ENCODE data around the gene TMEM42. TPM values are rescaled to one million over a fixed set of nuclear protein-coding genes. Genes with fewer than 3 reads are reported as not detected.

The TMEM42 gene
- total and polyA plus RNA-seq, 9 donors, result 11.2 to 27.5 (median 14.6) TPM

- Histone ChIP-seq H3K27me3 (no peaks in the 10 kb centered on the region), H3K4me1 (ENCODE audit: insufficient read depth) (peaks cover 5% of the 10 kb centered on the region), H3K36me3 (no peaks in the 10 kb centered on the region), H3K4me3 (no peak overlapping the region), H3K9me3 (peaks cover 0 to 4% of the 10 kb centered on the region in 2 donors), H3K27ac (no peak overlapping the region)
- intact Hi-C loops (cut with DNase I), result loop anchor here in 1 of 4 donors (5.0 to 10.0 kb wide), 2 partner anchors 105 to 827 kb away; partner anchors contain the start of gene SACM1L
- 92 to 95% (median 93%) methylated on average over 4 of the region's 4 CpGs for WGBS, 3 donors
- no peak for DNase-seq
- no peak for TF ChIP-seq CTCF (IDR thresholded peaks at IDR 0.05)
- no peak for TF ChIP-seq EP300 (IDR thresholded peaks at IDR 0.05)
- no peak for TF ChIP-seq POLR2A (IDR thresholded peaks at IDR 0.05)
Observed at GRCh38 chr3:44860117-44860516, 1.6 kb upstream of the TMEM42 start.

- H3K9me3 ChIP-seq, result no peaks in the 10 kb centered on the region
- DNase-seq, result no peak
- H3K4me3 ChIP-seq, result peak overlapping the region; percentile 69
- H3K36me3 ChIP-seq, result no peaks in the 10 kb centered on the region
- TF ChIP-seq EP300 (IDR thresholded peaks at IDR 0.05), result no peak
- no peak for TF ChIP-seq POLR2A (IDR thresholded peaks at IDR 0.05)
- no peak for TF ChIP-seq CTCF (IDR thresholded peaks at IDR 0.05)
- intact Hi-C loops (cut with DNase I), result loop anchor here in 1 of 4 donors (5.0 to 10.0 kb wide), 2 partner anchors 103 to 825 kb away; partner anchors contain the start of gene SACM1L
- no peaks in the 10 kb centered on the region for H3K27me3 ChIP-seq
- WGBS, 3 donors, result 0 to 2% (median 2%) methylated on average over 8 to 25 of the region's 25 CpGs
- peak overlapping the region; percentile 72 to 79 for H3K27ac ChIP-seq
- peaks cover 5% of the 10 kb centered on the region for H3K4me1 ChIP-seq (ENCODE audit: insufficient read depth)
Observed at GRCh38 chr3:44862226-44862637, 520 bp downstream of the TMEM42 start.

GRCh38 chr3:44865272-44866035, 3.7 kb downstream of the TMEM42 start:
- Histone ChIP-seq H3K9me3 (no peaks in the 10 kb centered on the region), H3K4me3 (no peak overlapping the region), H3K4me1 (ENCODE audit: insufficient read depth) (peaks cover 5% of the 10 kb centered on the region), H3K27me3 (no peaks in the 10 kb centered on the region), H3K36me3 (no peaks in the 10 kb centered on the region), H3K27ac (no peak overlapping the region)
- WGBS, 3 donors, result 85 to 94% (median 91%) methylated on average over 7 of the region's 7 CpGs
- intact Hi-C loops (cut with DNase I), result loop anchor here in 1 of 4 donors (10.0 kb wide), 1 partner anchor 99 kb away; no protein-coding TSS in a partner anchor
- TF ChIP-seq POLR2A (IDR thresholded peaks at IDR 0.05), result no peak
- no peak for TF ChIP-seq EP300 (IDR thresholded peaks at IDR 0.05)
- no peak for TF ChIP-seq CTCF (IDR thresholded peaks at IDR 0.05)
- DNase-seq, result no peak

- intact Hi-C loops (cut with DNase I), result loop anchor here in 1 of 4 donors (10.0 kb wide), 1 partner anchor 97 kb away; no protein-coding TSS in a partner anchor
- 92 to 95% (median 94%) methylated on average over 7 of the region's 7 CpGs for WGBS, 3 donors
Observed at GRCh38 chr3:44867421-44868111, 5.9 kb downstream of the TMEM42 start.

More at GRCh38 chr3:44867421-44868111, 5.9 kb downstream of the TMEM42 start:
- DNase-seq, result no peak
- TF ChIP-seq CTCF (IDR thresholded peaks at IDR 0.05) (no peak), EP300 (IDR thresholded peaks at IDR 0.05) (no peak), POLR2A (IDR thresholded peaks at IDR 0.05) (no peak)
- Histone ChIP-seq H3K27ac (no peak overlapping the region), H3K9me3 (no peaks in the 10 kb centered on the region), H3K36me3 (no peaks in the 10 kb centered on the region), H3K4me3 (no peak overlapping the region), H3K4me1 (ENCODE audit: insufficient read depth) (peaks cover 3% of the 10 kb centered on the region), H3K27me3 (no peaks in the 10 kb centered on the region)

Measured in ovary (tissue), 9 donors.